Astrocyte (in vitro differentiated cells and primary cell): ENCODE measurements around the gene F7.

Experiments used
- EZH2 ChIP-seq: IDR thresholded peaks from 2 replicates; pipeline ENCODE4 v1.6.1; 2012; ENCODE audit warnings: mild to moderate bottlenecking, low read length, inconsistent platforms; ENCODE audit not compliant: insufficient read depth
- TF ChIP-seq, protein P1 (sequence below): IDR thresholded peaks from 2 replicates; pipeline ENCODE4 v1.5.1; 2011; ENCODE audit warnings: low read depth, mild to moderate bottlenecking, inconsistent platforms, low read length, moderate library complexity; ENCODE audit not compliant: insufficient read depth

DNA sequence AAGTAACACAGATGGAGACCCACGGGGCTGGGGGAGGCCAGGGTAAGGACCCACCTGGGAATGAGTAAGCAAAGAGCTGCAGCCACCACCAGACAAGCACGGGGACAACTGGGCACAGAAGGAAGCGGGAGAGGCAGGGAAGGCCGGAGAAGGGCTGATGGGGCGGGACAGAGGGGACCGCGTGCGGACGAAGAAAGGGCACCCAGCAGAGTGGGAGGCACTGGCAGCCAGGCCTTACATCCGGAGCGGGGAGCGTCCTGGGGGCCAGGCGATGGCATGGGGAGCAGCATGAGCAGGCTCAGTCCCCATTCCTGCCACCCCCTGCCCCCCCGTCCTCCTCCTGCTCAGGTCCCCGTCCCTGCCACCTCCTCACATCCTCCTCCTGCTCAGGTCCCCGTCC lies 55.8 kb downstream of the F7 start:
- TF ChIP-seq, protein P1, sequence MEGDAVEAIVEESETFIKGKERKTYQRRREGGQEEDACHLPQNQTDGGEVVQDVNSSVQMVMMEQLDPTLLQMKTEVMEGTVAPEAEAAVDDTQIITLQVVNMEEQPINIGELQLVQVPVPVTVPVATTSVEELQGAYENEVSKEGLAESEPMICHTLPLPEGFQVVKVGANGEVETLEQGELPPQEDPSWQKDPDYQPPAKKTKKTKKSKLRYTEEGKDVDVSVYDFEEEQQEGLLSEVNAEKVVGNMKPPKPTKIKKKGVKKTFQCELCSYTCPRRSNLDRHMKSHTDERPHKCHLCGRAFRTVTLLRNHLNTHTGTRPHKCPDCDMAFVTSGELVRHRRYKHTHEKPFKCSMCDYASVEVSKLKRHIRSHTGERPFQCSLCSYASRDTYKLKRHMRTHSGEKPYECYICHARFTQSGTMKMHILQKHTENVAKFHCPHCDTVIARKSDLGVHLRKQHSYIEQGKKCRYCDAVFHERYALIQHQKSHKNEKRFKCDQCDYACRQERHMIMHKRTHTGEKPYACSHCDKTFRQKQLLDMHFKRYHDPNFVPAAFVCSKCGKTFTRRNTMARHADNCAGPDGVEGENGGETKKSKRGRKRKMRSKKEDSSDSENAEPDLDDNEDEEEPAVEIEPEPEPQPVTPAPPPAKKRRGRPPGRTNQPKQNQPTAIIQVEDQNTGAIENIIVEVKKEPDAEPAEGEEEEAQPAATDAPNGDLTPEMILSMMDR: no peak
- no peak for TF ChIP-seq EZH2
